HepG2 (cell line): ENCODE measurements around the gene GNA12. TPM values are rescaled to one million over a fixed set of nuclear protein-coding genes. Genes with fewer than 3 reads are reported as not detected.

Experiments used
- ARNTL ChIP-seq: sonication (generic); formaldehyde crosslinking; IDR thresholded peaks from 2 replicates; pipeline ENCODE4 v1.4.0; 2020; ENCODE audit warnings: mild to moderate bottlenecking, missing genetic modification reagents
- ATRX ChIP-seq: sonication (generic); formaldehyde crosslinking; IDR thresholded peaks from 2 replicates; pipeline ENCODE4 v1.4.0; 2020; ENCODE audit warnings: missing genetic modification reagents, borderline replicate concordance
- BCL6 ChIP-seq: IDR thresholded peaks from 2 replicates; pipeline ENCODE4 v1.6.1; 2016; ENCODE audit warnings: missing genetic modification reagents, missing compliant biosample characterization
- CCDC6 ChIP-seq: sonication (generic); formaldehyde crosslinking; IDR thresholded peaks from 2 replicates; pipeline ENCODE4 v1.8.1; 2022; ENCODE audit warnings: mild to moderate bottlenecking, missing genetic modification reagents, moderate library complexity
- DRAP1 ChIP-seq: IDR thresholded peaks from 2 replicates; pipeline ENCODE4 v1.6.1; 2016; ENCODE audit warnings: missing genetic modification reagents, missing compliant biosample characterization
- EP300 ChIP-seq, 3 experiments: sonication (generic) in 1 of 3; formaldehyde crosslinking in 1 of 3; IDR thresholded peaks; 2 replicates each; pipeline versions ENCODE4 v1.5.1 to v1.6.1; 2011 to 2020; ENCODE audit warnings: low read depth in 2 of 3, low read length in 2 of 3, borderline replicate concordance in 1 of 3, improper control_type of control experiment in 1 of 3, mild to moderate bottlenecking in 1 of 3, missing genetic modification reagents in 1 of 3, moderate library complexity in 1 of 3
- ESRRA ChIP-seq: sonication (generic); formaldehyde crosslinking; IDR thresholded peaks from 2 replicates; pipeline ENCODE4 v1.5.1; 2020; ENCODE audit warnings: mild to moderate bottlenecking, low read depth, missing genetic modification reagents
- FOXK2 ChIP-seq: fragments of 450-650 bp; IDR thresholded peaks from 2 replicates; pipeline ENCODE4 v1.6.1; 2016
- FOXP4 ChIP-seq: sonication (generic); formaldehyde crosslinking; IDR thresholded peaks from 2 replicates; pipeline ENCODE4 v1.4.0; 2020; ENCODE audit warnings: missing genetic modification reagents
- PAXIP1 ChIP-seq: sonication (generic); formaldehyde crosslinking; conservative IDR thresholded peaks from 2 replicates; pipeline ENCODE4 v1.4.0; 2020; ENCODE audit warnings: mild to moderate bottlenecking, missing genetic modification reagents, moderate library complexity
- PHF5A ChIP-seq: IDR thresholded peaks from one replicate; pipeline ENCODE4 v1.6.1; 2018; ENCODE audit warnings: low read depth, missing genetic modification reagents; ENCODE audit not compliant: unreplicated experiment
- RARA ChIP-seq: IDR thresholded peaks from 2 replicates; pipeline ENCODE4 v1.6.1; 2016; ENCODE audit warnings: missing genetic modification reagents, missing compliant biosample characterization
- ZFX ChIP-seq: sonication (generic); formaldehyde crosslinking; IDR thresholded peaks from 2 replicates; pipeline ENCODE4 v1.4.0; 2020; ENCODE audit warnings: mild to moderate bottlenecking, low read depth, missing genetic modification reagents, moderate library complexity
- ZNF260 ChIP-seq: sonication (generic); formaldehyde crosslinking; IDR thresholded peaks from 2 replicates; pipeline ENCODE4 v1.4.0; 2020; ENCODE audit warnings: missing genetic modification reagents, low read depth, mild to moderate bottlenecking, borderline replicate concordance
- ZNF577 ChIP-seq: sonication (generic); formaldehyde crosslinking; IDR thresholded peaks from 2 replicates; pipeline ENCODE4 v1.4.0; 2020; ENCODE audit warnings: mild to moderate bottlenecking, low read depth, missing genetic modification reagents, borderline replicate concordance
- ZNF644 ChIP-seq: IDR thresholded peaks from 2 replicates; pipeline ENCODE4 v1.6.1; 2016; ENCODE audit warnings: low read depth
- ZNF710 ChIP-seq: sonication (generic); formaldehyde crosslinking; IDR thresholded peaks from 2 replicates; pipeline ENCODE4 v1.5.0; 2020; ENCODE audit warnings: mild to moderate bottlenecking, missing genetic modification reagents, borderline replicate concordance
- ZNF713 ChIP-seq: sonication (generic); formaldehyde crosslinking; IDR thresholded peaks from 2 replicates; pipeline ENCODE4 v1.4.0; 2020; ENCODE audit warnings: mild to moderate bottlenecking, missing genetic modification reagents
- ZNF800 ChIP-seq: sonication (generic); formaldehyde crosslinking; IDR thresholded peaks from 2 replicates; pipeline ENCODE4 v1.4.0; 2020; ENCODE audit warnings: missing genetic modification reagents
- ZNF883 ChIP-seq: sonication (generic); formaldehyde crosslinking; IDR thresholded peaks from 2 replicates; pipeline ENCODE4 v1.5.1; 2020; ENCODE audit warnings: mild to moderate bottlenecking, missing genetic modification reagents; ENCODE audit errors: not compliant biosample characterization
- polyA plus RNA-seq, 8 experiments: library from polyadenylated mRNA; depleted of rRNA in 3 of 8; stranded (reverse) in 7 of 8; unstranded in 1 of 8; fragments of >200 nt; fragmentation: Illumina TruSeq in 4 of 8; extraction: Trizol in 4 of 8; gene quantifications; 2 replicates each; pipeline versions ENCODE4 v1.2.1 to v1.2.3, GENCODE V29; 2011 to 2016; ENCODE audit warnings: low read depth in 4 of 8, missing spikeins in 1 of 8, mixed read lengths in 1 of 8; ENCODE audit not compliant: insufficient read depth in 1 of 8
- total RNA-seq, 5 experiments: library from RNA; depleted of rRNA; stranded (reverse); fragments of >200 nt; fragmentation: Illumina TruSeq; extraction: Trizol; gene quantifications; 2 replicates each; pipeline ENCODE4 v1.2.3, GENCODE V29; 2016; ENCODE audit warnings: low read depth in 1 of 5

GNA12 gene
- total and polyA plus RNA-seq, 2 of the 13 experiments (the other 11 are each of a cell fraction or from before 2014, with no cell fraction given), result 16.2 to 50.9 TPM

- TF ChIP-seq PHF5A (CRISPR knock-in tag), result peak; percentile 58
- TF ChIP-seq ZNF883 (CRISPR knock-in tag), result no peak
- TF ChIP-seq BCL6, result 0 out of 2 replicates have a peak, but pooled peaks have one; percentile 22
- TF ChIP-seq ZNF800, result 0 out of 2 replicates have a peak, but pooled peaks have one; percentile 49
- peak in 1 of 2 experiments; percentile 42; a peak in 1 of 4 replicates for TF ChIP-seq EP300 (IDR thresholded peaks at IDR 0.05; ENCODE audit: low read depth in 2 of 2, low read length in 2 of 2)
- TF ChIP-seq EP300 (CRISPR knock-in tag; IDR thresholded peaks at IDR 0.05; ENCODE audit: borderline replicate concordance), result no peak
- no peak for TF ChIP-seq ARNTL (CRISPR knock-in tag)
- TF ChIP-seq ATRX, result no peak
- no peak for TF ChIP-seq ZNF260 (CRISPR knock-in tag)
- TF ChIP-seq PAXIP1, result peak; percentile 82
- TF ChIP-seq ZFX (CRISPR knock-in tag), result 0 out of 2 replicates have a peak, but pooled peaks have one; percentile 30
- no peak for TF ChIP-seq DRAP1
- 0 out of 2 replicates have a peak, but pooled peaks have one; percentile 11 for TF ChIP-seq RARA (CRISPR knock-in tag)
- 0 out of 2 replicates have a peak, but pooled peaks have one; percentile 36 for TF ChIP-seq ZNF644 (CRISPR knock-in tag)
- TF ChIP-seq ZNF577, result no peak
- peak; percentile 83; the same call in 1 of the 2 replicates for TF ChIP-seq ESRRA
- no peak for TF ChIP-seq FOXK2
- no peak for TF ChIP-seq CCDC6
- TF ChIP-seq ZNF710 (CRISPR knock-in tag), result 0 out of 2 replicates have a peak, but pooled peaks have one; percentile 53
- TF ChIP-seq FOXP4, result peak; percentile 70
- TF ChIP-seq ZNF713 (CRISPR knock-in tag), result no peak
Measured at GRCh38 chr7:2817456-2817855, 26.7 kb downstream of the GNA12 start (continued).
